Prostate gland (tissue), 2 donors: ENCODE results near the gene TCP10L.

Source experiments
- POLR2A ChIP-seq: fragments of 450-650 bp; IDR thresholded peaks from one replicate; pipeline ENCODE4 v1.6.1; 2016; ENCODE audit warnings: antibody characterized with exemption, mild to moderate bottlenecking
- TF ChIP-seq, protein P1 (sequence below), 4 experiments: fragments of 200-600 bp in 2 of 4; fragments of 450-650 bp in 2 of 4; sonication (generic) in 2 of 4; IDR thresholded peaks; 1 replicate in 3 of 4; 2 replicates in 1 of 4; pipeline ENCODE4 v1.5.1; 2016 to 2019; ENCODE audit warnings: antibody characterized with exemption in 4 of 4, mild to moderate bottlenecking in 2 of 4, moderate library complexity in 2 of 4

GRCh38 chr21:32612075-32612998, 27.0 kb upstream of the TCP10L start, which contains the start of gene CFAP298:
- TF ChIP-seq POLR2A = no peak
- TF ChIP-seq, protein P1, sequence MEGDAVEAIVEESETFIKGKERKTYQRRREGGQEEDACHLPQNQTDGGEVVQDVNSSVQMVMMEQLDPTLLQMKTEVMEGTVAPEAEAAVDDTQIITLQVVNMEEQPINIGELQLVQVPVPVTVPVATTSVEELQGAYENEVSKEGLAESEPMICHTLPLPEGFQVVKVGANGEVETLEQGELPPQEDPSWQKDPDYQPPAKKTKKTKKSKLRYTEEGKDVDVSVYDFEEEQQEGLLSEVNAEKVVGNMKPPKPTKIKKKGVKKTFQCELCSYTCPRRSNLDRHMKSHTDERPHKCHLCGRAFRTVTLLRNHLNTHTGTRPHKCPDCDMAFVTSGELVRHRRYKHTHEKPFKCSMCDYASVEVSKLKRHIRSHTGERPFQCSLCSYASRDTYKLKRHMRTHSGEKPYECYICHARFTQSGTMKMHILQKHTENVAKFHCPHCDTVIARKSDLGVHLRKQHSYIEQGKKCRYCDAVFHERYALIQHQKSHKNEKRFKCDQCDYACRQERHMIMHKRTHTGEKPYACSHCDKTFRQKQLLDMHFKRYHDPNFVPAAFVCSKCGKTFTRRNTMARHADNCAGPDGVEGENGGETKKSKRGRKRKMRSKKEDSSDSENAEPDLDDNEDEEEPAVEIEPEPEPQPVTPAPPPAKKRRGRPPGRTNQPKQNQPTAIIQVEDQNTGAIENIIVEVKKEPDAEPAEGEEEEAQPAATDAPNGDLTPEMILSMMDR (IDR thresholded peaks at IDR 0.05) = no peak
